Hepatocyte (in vitro differentiated cells): ENCODE measurements around the gene DYRK3.

Source experiments
- CTCF ChIP-seq: fragments of 200-600 bp; sonication (generic); IDR thresholded peaks from 2 replicates; pipeline ENCODE4 v1.5.1; 2016; ENCODE audit warnings: antibody characterized with exemption, mild to moderate bottlenecking; ENCODE audit not compliant: poor library complexity
- EZH2phosphoT487 ChIP-seq: fragments of 200-600 bp; sonication (generic); IDR thresholded peaks from one replicate; pipeline ENCODE4 v1.6.1; 2018; ENCODE audit warnings: antibody characterized with exemption, mild to moderate bottlenecking, low read depth, moderate library complexity; ENCODE audit not compliant: unreplicated experiment, severe bottlenecking

- TF ChIP-seq EZH2phosphoT487: no peak
- TF ChIP-seq CTCF: no peak
These were observed 59.1 kb downstream of the DYRK3 start for GRCh38 chr1:206694171-206695124.
